HG03575 (cell line): ENCODE measurements around the gene FRMD3.

ENCODE experiments used
- ATAC-seq: cut with Tn5 transposase; IDR thresholded peaks from one replicate; pipeline ENCODE4 v1.9.1; 2021; ENCODE audit not compliant: unreplicated experiment, insufficient number of reproducible peaks, low FRiP score; ENCODE audit errors: extremely low read depth

The FRMD3 gene

DNA sequence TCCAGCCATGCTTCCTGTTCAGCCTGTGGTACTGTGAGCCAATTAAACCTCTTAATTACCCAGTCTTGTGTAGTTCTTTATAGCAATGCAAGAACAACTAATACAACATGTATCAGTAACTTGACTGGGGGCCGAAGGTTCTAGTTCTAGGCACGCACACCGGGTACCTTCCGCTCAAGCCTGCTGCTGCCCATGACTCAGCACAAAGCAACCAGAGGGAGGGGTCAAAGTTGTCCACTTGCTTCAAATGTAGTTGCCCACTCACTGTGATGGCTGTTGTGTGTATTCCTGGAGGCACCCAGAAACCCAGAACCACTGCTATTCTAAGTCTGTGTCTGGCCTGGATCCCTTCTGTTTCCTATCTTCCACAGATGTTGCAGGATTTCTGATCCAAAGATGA lies 222.6 kb downstream of the FRMD3 start:
- ATAC-seq: no peak

DNA sequence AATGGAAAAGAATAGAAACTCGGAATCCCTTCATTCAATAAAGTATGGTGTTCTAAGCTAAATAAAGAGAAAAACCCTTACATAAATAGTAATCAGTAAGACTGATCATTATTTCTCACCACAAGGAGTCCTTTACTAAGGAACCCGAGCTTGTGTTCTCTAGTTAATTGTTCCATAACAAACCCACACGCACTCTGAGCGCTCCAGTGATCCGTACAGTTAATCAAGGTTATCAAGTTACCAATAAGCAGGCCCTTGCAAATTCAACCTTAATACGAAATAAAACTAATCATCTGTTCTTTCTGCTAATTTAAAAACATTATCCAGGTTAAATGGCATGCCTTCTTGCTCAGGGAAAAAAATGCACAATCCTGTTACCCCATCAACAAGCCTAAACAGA lies 224.4 kb downstream of the FRMD3 start:
- no peak for ATAC-seq

DNA sequence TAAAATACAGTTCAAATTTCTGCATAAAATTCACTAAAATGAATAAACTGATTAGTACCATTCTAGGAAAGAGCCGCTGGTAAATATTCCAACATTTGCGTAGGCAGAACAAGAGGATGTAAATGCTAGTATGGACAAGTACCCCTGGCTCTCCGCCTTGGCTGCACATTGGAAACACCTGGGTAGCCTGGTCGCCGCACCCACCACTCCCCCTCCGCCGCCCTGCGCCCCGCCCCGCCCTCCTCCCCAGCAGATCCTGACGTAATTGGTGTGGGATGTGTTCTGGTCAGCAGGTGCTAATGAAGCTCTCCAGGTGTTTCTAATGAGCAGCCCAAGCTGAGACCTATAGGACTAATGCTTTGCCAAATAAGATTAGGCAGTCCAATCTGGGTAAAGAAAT lies 225.7 kb downstream of the FRMD3 start:
- no peak for ATAC-seq

DNA sequence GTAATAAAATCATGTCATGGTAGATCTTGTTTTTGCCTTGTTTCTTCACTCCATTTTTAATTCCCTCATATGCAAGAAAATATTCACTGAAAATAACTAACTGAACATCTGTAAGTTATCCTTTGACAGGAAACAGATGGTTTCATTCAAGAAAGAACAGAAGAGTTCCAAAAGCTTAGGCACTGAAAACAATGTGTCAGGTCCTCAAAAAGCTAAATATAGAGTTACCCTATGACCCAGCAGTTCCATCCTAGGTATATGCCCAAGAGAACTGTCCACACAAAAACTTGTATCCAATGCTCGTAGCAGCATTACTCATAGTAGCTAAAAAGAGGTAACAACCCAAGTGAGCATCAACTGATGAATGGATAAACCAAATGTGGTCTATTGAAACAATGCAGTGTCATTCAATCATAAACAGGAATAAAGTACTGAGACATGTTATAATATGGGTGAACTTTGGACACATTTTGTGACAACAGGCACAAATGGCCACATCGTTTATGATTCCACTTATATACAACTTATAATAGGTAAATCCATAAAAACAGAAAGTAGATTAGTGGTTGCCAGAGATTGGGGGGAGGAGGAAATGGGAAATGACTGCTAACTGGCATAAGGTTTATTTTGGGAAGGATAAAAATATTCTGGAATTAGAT lies 231.0 kb downstream of the FRMD3 start:
- ATAC-seq: no peak

DNA sequence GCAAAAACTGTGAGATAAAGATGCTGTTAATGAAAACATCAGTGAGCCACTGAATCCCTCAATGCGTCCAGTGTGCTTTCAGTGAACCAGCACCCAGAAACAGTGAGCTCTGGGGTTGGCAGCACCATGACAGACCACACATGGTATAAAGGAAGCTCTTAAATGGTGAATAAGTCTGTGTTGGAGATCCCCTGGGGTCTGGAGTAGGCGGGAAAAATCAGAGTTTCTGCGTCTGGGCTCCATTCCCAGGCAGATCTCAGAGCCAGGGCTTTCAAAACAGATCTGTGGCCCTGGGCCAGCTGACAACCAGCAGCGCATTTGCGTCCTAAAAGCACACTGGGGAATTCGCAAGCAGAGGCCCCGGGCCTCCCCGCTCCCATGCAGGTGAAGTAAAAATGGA lies 233.5 kb downstream of the FRMD3 start:
- no peak for ATAC-seq

DNA sequence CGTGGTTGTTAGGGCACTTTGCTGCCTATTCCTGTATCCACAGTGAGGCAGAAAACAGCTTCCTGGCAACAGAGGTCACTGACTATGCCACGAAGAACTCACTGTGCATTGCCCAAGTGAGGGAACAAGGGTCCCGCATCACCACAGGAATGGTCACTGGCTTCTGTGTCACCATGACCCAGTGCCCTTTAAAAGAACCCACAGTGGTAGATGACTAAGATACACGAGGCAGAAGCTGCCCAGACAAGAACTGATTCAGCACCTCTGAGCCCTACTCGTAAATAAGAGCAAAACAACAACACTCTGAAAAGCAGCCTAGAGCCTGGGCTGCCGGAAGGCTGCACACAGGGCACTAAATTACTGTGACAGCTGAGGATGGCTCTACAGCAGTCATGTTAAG lies 238.6 kb downstream of the FRMD3 start:
- ATAC-seq: no peak

DNA sequence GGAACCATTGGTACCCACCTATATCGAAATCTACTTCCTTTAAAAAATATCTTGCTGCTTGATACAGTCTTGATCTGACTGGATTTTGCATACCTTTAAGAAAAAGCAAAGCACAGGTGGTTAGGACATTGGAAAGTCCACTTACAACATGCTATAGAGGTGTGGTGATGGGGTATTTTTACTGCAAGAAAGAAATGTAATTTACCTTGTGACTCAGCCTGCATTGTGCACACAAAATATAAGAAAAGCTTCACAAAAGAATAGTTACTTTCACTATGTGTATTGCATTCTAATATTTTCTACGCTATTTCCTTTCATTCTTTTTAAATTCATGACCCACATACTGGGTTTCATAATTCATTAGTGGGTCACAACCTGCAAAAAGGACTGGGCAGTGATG lies 239.1 kb downstream of the FRMD3 start:
- no peak for ATAC-seq

DNA sequence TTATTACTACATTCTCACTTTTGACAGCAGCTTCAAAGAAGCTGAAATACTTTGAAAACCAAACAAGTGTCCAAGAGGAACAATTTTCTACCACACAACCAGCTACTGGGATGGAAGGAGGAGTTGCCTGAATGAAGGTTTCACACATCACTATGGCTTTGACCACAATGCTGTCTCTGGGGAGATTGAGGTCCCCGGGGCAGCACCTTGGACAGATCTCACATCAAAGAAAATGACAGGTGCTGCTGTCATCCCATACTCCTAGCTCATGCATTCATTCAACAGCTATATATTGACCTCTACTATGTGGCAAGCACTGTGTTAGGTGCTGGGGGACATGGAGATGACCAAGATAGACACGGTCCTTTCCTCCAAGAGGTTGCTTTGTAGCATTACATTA lies 242.1 kb downstream of the FRMD3 start:
- ATAC-seq: peak; percentile 51

DNA sequence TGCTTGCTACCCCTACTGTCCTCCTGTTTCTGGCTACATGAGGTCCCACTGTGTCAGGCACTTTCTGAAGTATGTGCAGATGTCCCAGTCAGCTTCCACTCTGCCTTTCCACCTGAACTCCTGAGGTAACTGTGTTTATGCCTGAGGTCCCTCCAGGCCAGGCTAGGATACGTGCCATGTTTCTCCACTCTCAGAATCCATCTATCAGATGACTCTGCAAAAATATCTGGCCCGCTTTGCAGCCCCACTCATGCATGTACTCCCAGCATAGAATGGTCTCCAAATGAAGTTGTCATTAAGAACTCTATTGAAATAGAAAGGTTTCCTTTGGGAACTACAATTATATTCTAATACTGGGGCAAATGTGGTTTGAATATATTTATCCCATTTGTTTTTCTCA lies 243.4 kb downstream of the FRMD3 start:
- ATAC-seq: no peak

DNA sequence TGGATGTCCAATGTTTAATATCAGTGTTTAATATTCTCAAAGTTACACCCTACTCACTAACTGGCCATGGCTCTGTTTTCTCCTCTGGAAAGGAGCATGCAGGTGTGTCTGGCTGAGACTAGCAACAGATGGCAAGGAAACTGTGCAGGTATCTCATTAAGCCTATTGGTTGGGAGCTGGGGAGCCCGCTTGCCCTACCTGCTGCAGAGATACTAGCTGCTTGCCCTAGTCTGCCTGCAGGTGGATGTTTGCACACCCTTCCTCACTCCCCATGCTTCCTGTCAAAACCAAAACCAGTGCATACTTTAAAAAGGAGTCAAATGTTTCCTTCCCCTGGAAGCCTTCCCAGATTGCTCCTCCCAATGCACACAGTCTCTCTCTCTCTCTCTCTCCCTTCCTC lies 247.0 kb downstream of the FRMD3 start:
- ATAC-seq: no peak

DNA sequence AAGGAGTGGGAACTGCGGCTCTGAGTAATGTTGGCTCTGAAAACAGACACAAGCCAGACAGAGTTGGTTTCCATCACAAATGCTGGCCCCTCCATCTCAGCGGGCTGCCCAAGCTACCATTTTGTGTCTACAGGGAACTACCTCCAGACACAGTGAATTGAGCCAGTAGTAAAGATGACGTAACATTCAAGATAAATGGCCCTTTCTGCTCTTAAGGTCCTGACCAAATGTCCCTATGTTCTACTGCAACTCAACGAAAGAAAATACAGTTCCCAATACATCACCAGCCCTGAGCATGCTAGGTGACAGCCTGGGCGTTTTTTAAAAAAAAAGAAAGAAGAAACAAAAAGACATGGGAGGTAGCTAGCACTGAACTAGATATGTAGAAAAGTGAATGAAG lies 247.5 kb downstream of the FRMD3 start:
- ATAC-seq: no peak

DNA sequence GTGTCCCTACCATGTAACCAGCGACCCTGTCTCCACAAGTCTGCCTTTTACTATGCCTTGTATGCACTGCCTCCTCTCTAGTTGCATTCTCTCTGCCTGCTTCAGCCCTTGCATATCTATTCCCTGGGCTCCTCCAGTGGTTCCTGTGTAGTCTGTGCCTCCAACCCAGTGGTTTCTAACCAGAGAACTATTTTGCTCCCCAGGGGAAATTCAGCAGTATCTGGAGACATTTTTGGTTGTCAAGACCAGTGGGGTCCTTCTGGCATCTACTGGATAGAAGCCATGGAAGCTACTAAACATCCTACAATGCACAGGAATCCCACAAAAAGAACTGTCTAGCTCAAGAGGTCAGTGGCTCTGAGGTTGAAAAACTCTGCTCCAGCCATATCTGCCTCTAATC lies 251.2 kb downstream of the FRMD3 start:
- no peak for ATAC-seq

DNA sequence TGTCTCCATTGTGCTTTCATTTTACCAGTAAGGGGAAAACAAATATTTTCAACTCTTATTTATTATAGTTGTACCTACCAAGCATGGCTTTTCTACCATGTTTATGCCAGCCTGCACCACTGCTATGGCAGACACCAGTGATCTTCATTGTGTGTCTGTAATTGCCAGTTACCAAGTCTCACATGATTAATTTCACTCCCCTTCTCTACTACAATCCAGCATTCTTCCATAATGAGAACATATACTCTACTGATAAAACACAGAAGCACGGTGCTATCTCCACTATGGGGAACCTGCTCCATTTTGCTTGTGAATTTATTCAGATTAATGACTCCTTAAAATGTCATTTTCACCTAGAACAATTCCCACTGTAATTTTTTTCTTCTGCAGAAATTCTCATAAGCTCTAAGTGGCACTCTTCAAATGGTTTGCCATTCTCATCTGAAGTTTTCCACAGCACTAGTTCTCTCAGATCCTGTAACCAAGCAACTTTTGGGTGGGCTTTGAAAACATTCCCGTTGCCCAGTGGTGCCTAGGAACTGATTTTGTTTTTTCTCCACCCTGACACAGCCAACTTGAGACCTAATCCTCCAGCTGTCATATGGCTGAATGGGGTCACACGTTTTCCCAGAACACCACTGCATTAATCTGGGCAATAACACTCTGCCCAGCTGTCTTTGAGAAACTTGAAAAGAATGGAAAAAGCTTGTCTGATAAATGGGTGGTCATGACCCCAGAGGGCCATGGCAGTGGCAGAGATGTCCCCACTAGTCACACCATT lies 252.6 kb downstream of the FRMD3 start:
- no peak for ATAC-seq

DNA sequence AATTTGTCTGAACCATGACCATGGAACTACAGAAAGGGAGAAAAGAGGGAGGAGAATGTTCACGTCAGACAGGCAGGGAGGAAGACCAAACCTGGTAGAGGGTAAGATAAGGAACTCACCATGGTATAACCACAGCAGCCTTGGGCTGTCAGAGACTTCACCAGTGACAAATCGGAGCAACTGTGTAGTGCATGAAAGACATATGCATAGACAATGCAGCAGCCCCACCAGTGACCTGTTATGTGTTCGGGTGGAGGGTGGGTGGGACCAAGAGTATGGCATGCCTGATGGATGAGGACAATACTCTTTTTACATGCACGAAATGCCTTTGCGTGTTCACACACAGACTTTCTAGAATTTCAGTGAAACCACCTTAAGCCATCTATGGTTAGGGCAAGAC lies 253.5 kb downstream of the FRMD3 start:
- no peak for ATAC-seq

DNA sequence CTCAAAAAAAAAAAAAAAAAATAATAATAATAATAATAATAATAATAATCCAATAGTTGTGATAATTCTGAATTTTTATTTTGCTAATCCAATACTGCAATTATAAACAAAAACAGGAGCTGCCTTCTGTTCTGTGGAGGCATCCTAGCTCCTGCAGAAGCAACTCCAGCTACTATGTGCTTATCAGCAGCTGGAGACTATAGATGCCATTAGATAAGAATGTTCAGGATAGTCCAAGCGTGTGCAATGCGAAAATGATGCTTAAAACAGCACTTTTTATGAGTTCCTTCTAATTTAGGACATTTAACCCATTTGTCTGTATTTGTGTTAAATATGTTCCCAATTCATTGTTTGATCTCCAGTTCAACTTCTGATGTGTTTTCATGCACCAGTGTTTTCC lies 254.7 kb downstream of the FRMD3 start:
- no peak for ATAC-seq

DNA sequence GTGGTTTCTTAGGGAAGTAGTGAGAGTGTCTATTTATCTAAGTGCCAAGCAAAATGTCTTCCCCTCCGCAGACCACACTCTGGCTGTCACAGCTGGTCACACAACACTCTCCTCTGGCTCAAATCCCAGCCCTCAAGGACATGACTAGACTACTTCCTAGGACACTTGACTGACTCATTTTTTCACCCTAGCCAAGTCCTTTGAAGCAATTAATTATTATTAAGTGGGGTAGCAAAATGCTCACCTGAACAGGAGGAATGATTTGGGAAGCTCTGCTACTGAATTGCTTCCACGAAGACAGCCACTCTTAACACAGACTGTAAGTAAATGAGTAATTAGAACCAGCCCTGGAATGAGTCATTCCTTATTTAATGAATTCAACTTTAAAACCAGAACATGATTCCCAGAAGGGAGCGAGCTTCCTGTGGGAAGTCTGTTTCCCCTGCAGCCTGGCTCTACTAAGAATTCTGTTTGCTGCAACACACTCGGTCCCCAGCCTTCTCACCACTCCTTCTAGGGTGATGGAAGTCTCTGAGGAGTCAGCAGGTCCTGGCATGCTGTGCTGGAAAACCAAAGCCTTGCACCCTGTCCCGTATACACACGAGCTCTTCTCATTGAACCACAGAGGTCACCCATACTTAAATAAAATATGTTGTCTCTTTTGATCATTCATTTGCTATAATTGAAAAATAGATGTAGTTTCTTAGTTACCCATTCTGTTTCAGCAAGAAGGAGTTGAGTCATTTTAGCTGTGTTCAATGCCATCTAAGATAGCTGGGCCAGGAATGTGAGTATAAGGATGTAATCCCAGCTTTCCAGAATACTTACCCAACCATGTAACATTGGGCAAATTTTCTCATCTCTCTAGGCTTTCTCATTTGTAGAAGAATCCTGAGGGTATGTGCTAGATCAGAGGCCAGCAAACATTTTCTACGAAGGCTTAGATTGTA lies 256.6 kb downstream of the FRMD3 start:
- no peak for ATAC-seq

DNA sequence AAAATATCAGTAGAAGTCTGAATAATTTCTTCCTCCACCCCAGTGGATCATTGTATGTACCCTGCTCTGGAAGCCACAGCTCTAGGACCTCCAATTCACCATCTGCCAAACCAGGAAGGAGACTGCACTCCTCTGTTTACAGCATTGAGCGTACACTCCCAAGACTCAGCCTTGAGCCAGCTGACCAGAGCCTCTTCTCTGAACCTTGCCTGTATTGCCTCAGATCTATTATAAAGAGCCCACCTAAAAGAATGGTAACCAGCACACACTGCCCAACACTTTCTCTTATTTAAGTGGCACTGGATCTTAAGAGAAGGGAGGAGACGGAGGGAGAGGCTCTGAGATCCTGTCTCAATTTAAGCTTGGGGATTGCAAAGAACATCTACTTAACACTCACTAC lies 257.4 kb downstream of the FRMD3 start:
- ATAC-seq: no peak

DNA sequence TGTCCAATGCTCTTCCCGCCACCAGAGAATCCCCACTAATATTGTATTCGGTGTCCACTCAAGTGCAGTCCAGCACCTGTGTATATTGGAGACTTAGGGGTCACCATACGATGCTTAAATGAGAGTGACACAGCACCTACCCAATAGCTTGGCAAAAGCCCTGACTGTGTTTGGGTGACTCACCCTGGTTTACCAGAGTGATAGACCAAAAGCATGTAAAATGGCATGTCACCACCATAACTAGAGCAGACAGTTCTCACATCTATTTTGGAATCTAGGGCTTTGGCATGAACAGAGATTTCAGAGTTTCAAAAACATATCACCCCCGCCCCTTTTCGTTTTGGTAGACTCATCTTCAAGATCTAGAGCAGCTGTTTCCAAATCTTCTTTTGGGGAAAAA lies 257.9 kb downstream of the FRMD3 start:
- ATAC-seq: no peak

DNA sequence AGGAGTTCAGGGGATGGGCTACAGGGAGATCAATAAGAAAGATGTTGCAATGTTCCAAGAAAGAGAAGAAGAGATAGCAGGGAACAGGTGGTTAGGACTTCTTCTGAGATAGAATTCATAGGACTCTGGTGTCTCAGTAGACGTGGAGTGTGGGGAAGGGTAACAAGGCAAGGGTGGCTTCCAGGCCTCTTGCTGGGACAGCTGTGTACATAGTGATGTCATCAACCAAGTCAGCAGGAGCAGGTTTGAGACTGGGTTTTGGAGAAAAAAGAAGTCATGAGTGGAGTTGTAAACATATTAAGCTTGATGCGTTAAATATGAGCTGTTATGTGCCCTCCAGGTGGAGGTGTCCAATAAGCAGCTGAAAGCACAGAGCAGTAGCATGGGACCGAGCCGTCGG lies 263.4 kb downstream of the FRMD3 start:
- no peak for ATAC-seq

DNA sequence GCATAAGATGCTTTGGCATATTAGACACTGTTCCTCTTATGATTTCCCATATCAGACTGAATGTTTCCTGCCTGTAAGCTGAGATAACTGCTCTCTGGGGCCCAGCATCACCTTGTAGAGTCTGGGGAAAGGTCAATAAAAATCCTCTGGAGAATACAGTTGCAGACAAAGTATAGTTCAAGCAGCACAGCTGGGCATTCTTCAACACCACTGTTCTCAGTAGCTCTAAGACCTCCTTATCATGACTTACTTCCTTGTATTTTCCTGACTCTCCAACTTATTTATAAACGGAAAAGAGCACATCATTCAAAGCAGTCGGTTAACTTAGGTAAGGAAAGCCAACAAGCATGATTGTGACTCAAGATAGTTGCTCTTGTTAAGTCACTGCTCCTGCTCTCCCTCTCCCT lies 266.5 kb downstream of the FRMD3 start:
- ATAC-seq: no peak
